MM.1S (cell line): Measurements from ENCODE around the gene DCANP1.

Experiments used
- DNase-seq: peaks from one replicate; pipeline ENCODE4 v3.0.0-alpha.2; 2015
- H2AFZ ChIP-seq: fragments of 300-600 bp; sonication (generic); 2 replicates; pipeline ENCODE4 v1.6.0; 2016; ENCODE audit warnings: antibody characterized with exemption, low read length
- H3F3A ChIP-seq: fragments of 300-600 bp; sonication (generic); 2 replicates; pipeline ENCODE4 v1.6.1; 2016; ENCODE audit warnings: mild to moderate bottlenecking, antibody characterized with exemption, low read length, moderate library complexity, mixed read lengths; ENCODE audit not compliant: insufficient read depth
- H3K27ac ChIP-seq: fragments of 300-600 bp; sonication (generic); 2 replicates; pipeline ENCODE4 v1.5.1; 2016; ENCODE audit warnings: mild to moderate bottlenecking, low read length
- H3K27me3 ChIP-seq: fragments of 300-600 bp; sonication (generic); replicated peaks from 2 replicates; pipeline ENCODE4 v1.6.0; 2016; ENCODE audit warnings: low read length; ENCODE audit not compliant: insufficient read depth
- H3K36me3 ChIP-seq: fragments of 300-600 bp; sonication (generic); replicated peaks from 2 replicates; pipeline ENCODE4 v1.6.1; 2016; ENCODE audit warnings: mild to moderate bottlenecking, low read length, mixed read lengths; ENCODE audit not compliant: insufficient read depth
- H3K4me1 ChIP-seq: fragments of 300-600 bp; sonication (generic); 2 replicates; pipeline ENCODE4 v1.6.1; 2016; ENCODE audit warnings: low read length, mixed read lengths
- H3K4me2 ChIP-seq: fragments of 300-600 bp; sonication (generic); 2 replicates; pipeline ENCODE4 v1.6.0; 2016; ENCODE audit warnings: low read depth, low read length
- H3K4me3 ChIP-seq: fragments of 300-600 bp; sonication (generic); 2 replicates; pipeline ENCODE4 v1.5.1; 2016; ENCODE audit warnings: low read length, mixed read lengths
- H3K79me2 ChIP-seq: fragments of 300-600 bp; sonication (generic); 2 replicates; pipeline ENCODE4 v1.6.1; 2016; ENCODE audit warnings: mixed run types, low read length, mixed read lengths
- H3K9ac ChIP-seq: fragments of 300-600 bp; sonication (generic); 2 replicates; pipeline ENCODE4 v1.6.1; 2016; ENCODE audit warnings: low read length, mixed read lengths
- H3K9me2 ChIP-seq: fragments of 300-600 bp; sonication (generic); replicated peaks from 2 replicates; pipeline ENCODE4 v1.6.1; 2016; ENCODE audit warnings: mild to moderate bottlenecking, low read length, mixed read lengths; ENCODE audit not compliant: insufficient read depth
- H3K9me3 ChIP-seq: fragments of 300-600 bp; sonication (generic); replicated peaks from 2 replicates; pipeline ENCODE4 v1.6.1; 2016; ENCODE audit warnings: mild to moderate bottlenecking, low read length, mixed read lengths; ENCODE audit not compliant: insufficient read depth
- H4K20me1 ChIP-seq: fragments of 300-600 bp; sonication (generic); 2 replicates; pipeline ENCODE4 v1.6.1; 2016; ENCODE audit warnings: mild to moderate bottlenecking, low read length, moderate library complexity, mixed read lengths; ENCODE audit not compliant: insufficient read depth
- CTCF ChIP-seq: fragments of 300-600 bp; sonication (generic); IDR thresholded peaks from 2 replicates; pipeline ENCODE4 v1.5.1; 2016; ENCODE audit warnings: antibody characterized with exemption, low read length, mixed read lengths
- EZH2 ChIP-seq: fragments of 300-600 bp; sonication (generic); optimal IDR thresholded peaks from 2 replicates; pipeline ENCODE3; 2017; ENCODE audit warnings: low read depth, mild to moderate bottlenecking, antibody characterized with exemption, low read length, mixed read lengths
- EZH2phosphoT487 ChIP-seq: fragments of 300-600 bp; sonication (generic); IDR thresholded peaks from 2 replicates; pipeline ENCODE4 v1.6.1; 2018; ENCODE audit warnings: antibody characterized with exemption, low read length

DCANP1 gene

GRCh38 chr5:135437422-135437795 is 9.7 kb downstream of the DCANP1 start:
- no peaks in the 10 kb centered on the region for H3F3A ChIP-seq
- H3K27ac ChIP-seq: no peak overlapping the region
- H2AFZ ChIP-seq: no peak overlapping the region

DNA sequence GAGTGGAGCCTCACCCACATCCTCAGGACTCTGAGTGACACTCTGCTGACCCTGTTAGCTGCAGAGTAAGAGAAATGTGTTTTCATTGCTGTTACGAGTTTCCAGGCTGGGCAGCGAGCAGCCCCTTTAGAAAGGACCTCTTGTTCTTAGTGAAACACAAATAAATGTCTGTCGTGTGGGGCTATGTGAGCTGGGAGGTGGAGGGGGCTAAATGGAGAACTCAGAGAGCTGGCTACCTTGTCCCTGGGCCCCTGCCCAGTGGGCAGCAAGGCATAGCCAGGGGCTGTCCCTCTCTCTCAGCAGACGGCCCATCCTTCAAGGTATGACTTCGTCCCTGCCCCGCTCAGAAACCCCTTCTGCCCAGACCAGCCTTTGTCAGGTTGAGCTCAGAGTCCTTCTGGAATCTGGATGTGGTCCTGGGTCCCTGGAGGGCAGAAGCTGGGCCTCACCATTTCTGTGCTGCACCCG is 10.2 kb downstream of the DCANP1 start:
- no peak for TF ChIP-seq EZH2
- no peak for TF ChIP-seq EZH2phosphoT487
- TF ChIP-seq CTCF: no peak
- no peak overlapping the region for H3K9ac ChIP-seq
- H3K27me3 ChIP-seq: no peaks in the 10 kb centered on the region
- no peaks in the 10 kb centered on the region for H3F3A ChIP-seq
- no peak overlapping the region for H3K4me2 ChIP-seq
- H3K4me1 ChIP-seq: no peaks in the 10 kb centered on the region
- no peaks in the 10 kb centered on the region for H3K9me2 ChIP-seq
- no peaks in the 10 kb centered on the region for H3K79me2 ChIP-seq
- DNase-seq: no peak
- H3K4me3 ChIP-seq: no peak overlapping the region
- no peaks in the 10 kb centered on the region for H4K20me1 ChIP-seq
- H3K9me3 ChIP-seq: no peaks in the 10 kb centered on the region
- no peaks in the 10 kb centered on the region for H3K36me3 ChIP-seq
- no peak overlapping the region for H2AFZ ChIP-seq
- no peak overlapping the region for H3K27ac ChIP-seq

More at GRCh38 chr5:135437422-135437795, 9.7 kb downstream of the DCANP1 start:
- no peaks in the 10 kb centered on the region for H3K27me3 ChIP-seq
- TF ChIP-seq CTCF (no peak), EZH2 (no peak), EZH2phosphoT487 (no peak)
- H3K9ac ChIP-seq: no peak overlapping the region
- no peaks in the 10 kb centered on the region for H3K9me3 ChIP-seq
- DNase-seq: no peak
- H3K4me1 ChIP-seq: no peaks in the 10 kb centered on the region
- no peaks in the 10 kb centered on the region for H4K20me1 ChIP-seq
- no peak overlapping the region for H3K4me3 ChIP-seq
- H3K9me2 ChIP-seq: no peaks in the 10 kb centered on the region
- no peaks in the 10 kb centered on the region for H3K79me2 ChIP-seq
- H3K4me2 ChIP-seq: no peak overlapping the region
- no peaks in the 10 kb centered on the region for H3K36me3 ChIP-seq

- Histone ChIP-seq H3K4me3 (no peak overlapping the region), H3K4me2 (no peak overlapping the region), H4K20me1 (no peaks in the 10 kb centered on the region), H2AFZ (no peak overlapping the region), H3K9me2 (no peaks in the 10 kb centered on the region), H3K27me3 (no peaks in the 10 kb centered on the region), H3K79me2 (no peaks in the 10 kb centered on the region), H3K27ac (no peak overlapping the region), H3K36me3 (no peaks in the 10 kb centered on the region), H3F3A (no peaks in the 10 kb centered on the region), H3K9me3 (no peaks in the 10 kb centered on the region), H3K9ac (no peak overlapping the region), H3K4me1 (no peaks in the 10 kb centered on the region)
- TF ChIP-seq EZH2phosphoT487 (no peak), EZH2 (no peak), CTCF (no peak)
- DNase-seq: no peak
Measured at GRCh38 chr5:135435467-135436330, 11.4 kb downstream of the DCANP1 start.
